HG03378 (cell line): Measurements from ENCODE around the gene HMSD.

Source experiments
- ATAC-seq: cut with Tn5 transposase; IDR thresholded peaks from one replicate; pipeline ENCODE4 v1.9.1; 2021; ENCODE audit warnings: mild to moderate bottlenecking, moderate library complexity; ENCODE audit not compliant: unreplicated experiment

The HMSD gene

GRCh38 chr18:63986885-63987284 is 37.8 kb downstream of the HMSD start:
- ATAC-seq, result no peak

DNA sequence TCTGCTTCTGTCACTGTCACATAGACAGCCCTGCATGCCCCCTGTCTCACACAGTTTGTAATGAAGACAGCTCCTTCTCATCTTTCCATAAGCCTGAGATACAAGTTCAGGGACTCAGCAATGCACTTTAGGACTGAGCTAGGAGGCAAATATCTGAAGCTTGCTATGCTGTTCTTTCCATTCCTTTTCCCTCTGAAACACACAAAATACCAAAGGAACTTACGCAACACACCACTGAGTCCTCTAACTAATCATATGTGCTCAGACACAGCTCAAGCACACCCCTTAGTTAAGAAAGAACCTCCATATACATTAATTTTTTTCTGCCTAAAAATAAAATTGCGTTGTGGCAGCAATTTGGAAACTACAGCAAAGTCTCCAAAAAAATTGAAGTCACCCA is 38.6 kb downstream of the HMSD start:
- no peak for ATAC-seq

DNA sequence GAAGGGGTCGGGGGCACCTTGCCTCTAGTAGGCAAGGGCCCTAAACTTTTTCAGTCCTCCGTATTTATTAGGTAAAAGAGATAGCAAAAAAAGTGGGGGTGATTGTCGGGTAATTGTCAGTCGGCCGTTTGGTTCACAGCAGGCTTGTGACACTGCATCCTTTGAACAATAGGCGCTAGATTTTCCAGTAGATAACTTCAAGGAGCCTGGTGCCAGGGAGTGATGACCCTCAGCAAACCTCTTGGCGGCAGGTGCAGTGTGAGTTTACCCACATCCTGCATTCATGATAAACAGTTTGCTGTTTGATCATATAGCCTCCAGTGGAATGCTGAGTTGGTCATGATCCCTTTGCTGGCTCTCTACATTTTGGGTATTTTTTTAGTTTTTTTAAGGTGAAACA is 43.6 kb downstream of the HMSD start:
- ATAC-seq, result no peak

GRCh38 chr18:63994783-63995399 is 45.8 kb downstream of the HMSD start:
- no peak for ATAC-seq

GRCh38 chr18:63997041-63997440 is 47.9 kb downstream of the HMSD start:
- ATAC-seq, result no peak

GRCh38 chr18:63997606-63998005 is 48.5 kb downstream of the HMSD start:
- no peak for ATAC-seq

DNA sequence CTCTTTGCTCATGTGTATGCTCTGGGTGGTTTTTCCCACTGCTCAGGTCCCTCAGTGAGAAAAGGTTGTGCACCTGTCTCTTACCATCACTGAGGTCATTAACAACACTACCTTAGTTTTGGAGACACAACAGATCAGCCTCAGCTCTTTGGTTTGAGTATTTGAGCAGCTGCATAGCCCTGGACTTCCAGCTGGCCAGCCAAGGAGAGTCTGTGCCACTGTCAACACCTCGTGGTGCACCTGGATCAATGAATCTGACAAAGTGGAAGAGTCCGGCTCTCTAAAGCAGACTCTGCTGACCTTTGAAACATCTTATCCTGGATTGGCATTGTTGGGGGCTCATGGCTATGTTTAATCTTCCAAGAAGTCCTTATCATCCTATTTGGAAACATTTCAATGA is 50.8 kb downstream of the HMSD start:
- ATAC-seq, result no peak

DNA sequence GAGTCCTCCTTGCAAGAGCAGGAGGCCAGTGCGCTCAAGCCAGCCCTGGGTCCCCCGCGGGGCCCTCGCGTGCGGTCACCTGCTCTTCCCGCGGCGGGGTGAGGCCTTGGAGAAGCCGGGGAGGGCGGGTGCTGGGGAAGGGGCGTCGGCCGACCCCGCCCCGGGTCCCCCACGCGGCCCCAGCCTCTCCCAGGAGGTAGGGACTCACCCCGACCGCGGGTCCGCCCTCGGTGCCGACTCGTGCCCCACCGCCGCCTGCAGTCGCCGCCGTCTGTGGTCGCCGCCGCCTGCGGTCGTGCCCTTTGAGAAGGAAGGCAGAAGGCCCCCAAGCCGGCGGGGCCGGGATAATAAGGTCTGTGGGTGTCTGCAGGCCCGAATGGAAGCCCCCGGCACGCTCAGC is 53.5 kb downstream of the HMSD start:
- no peak for ATAC-seq

DNA sequence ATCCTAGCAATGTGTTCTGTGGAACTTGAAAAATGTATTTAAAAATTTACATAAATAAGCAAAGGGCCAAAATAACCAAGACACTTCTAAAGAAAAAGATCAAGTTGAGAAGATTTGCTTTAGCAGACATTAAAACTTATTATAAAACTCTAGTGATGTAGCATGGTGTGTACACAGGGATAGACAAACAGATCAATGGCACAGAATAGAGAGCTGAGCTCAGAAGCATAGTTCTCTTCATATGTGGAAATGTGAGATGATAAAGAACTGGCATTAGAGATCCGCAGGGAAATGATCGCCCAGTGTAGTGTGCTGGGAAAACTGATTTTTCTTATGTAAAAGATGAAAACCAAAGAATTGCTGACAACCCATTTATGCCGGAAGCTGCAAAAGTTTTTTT is 60.2 kb downstream of the HMSD start:
- no peak for ATAC-seq
